GM19239 (cell line): ENCODE results near the gene LIPC.

Source experiments
- DNase-seq: peaks from one replicate; pipeline ENCODE4 v3.0.0; 2011; ENCODE audit warnings: low spot score; ENCODE audit not compliant: insufficient read length
- FAIRE-seq: peaks from 2 replicates; lab custom pipeline; 2011; peaks lifted over from hg19 to GRCh38; lab: Jason Lieb, UNC

The LIPC gene

GRCh38 chr15:58432401-58432800, 610 bp downstream of the LIPC start:
- DNase-seq (no peak), FAIRE-seq (no peak)

DNA sequence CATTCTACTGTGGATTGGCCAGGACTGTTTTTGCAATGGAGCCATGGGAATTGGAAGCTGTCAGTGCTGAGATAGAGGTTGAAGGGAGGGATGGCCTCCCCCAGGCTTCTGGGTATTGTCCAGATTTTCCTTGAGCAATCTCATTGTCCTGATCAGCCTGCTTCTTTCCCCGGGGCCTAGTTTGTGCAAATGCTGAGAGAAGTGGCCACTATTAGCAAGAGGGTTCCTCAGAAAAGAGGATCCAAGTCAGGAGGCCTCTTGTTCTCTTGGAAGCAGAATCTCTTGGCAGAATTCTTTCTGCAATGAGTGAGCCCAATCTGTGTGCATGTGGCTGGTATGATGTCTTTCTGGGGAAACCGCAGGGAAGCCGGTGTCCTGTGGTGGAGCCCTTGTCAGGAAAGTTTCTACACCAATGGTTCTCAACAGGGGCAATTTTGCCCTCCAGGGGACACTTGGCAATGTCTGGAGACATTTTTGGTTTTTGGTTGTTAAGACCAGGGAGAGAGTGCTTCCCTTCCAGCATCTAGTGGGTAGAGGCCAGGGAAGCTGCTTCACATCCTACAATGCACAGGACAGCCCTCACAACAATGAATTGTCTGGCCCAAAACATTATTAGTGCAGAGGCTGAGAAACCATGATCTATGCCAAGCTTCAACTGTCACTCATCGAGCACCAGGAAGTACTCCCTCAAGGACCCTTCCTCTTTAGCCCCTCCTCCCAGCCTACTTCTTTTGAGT, 2.0 kb downstream of the LIPC start:
- no peak for FAIRE-seq
- DNase-seq: no peak

- no peak for DNase-seq
- no peak for FAIRE-seq
These were observed 2.6 kb downstream of the LIPC start for GRCh38 chr15:58434334-58434875.

GRCh38 chr15:58436552-58436951, 4.8 kb downstream of the LIPC start:
- no peak for DNase-seq
- no peak for FAIRE-seq

GRCh38 chr15:58437531-58438105, 5.8 kb downstream of the LIPC start:
- no peak for DNase-seq
- no peak for FAIRE-seq

DNA sequence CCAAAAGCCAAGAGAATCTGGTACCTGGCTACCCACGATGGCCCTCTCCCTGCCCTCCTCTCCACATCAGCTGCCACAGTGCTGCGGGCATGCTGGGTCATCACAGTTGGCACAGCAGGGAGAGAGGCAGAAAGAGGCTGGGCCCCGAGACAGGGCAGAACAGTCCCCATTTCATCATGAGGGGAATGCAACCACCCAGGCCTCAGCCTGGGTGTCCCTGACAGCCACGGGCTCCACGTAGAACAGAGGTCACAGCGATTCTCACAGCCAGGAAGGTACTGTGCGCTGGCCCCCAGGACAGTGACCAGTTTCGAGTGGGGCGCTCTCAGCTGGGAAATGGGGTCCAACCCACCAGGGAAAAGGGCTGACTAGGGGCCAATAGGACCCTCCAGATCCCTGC, 6.3 kb downstream of the LIPC start:
- DNase-seq (no peak), FAIRE-seq (no peak)

DNA sequence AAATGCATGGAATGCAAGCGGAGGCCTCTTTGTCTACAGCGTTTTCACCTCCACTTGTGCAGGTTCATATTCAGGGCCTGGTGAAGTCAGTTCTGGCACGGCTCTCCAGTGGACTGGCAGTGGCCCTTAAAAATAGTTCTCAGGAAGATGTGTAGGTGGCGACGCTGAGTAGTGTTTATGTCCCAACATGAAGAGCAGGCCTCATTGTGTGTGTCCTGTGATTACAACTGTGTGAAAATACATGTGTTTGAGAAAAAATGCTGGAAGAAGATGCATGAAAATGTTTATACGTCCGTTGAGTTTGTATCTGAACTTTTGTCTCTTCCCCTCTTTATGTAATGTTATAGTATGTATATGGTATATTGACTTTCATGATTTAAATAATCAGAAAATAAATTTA, 7.2 kb downstream of the LIPC start:
- DNase-seq (no peak), FAIRE-seq (no peak)

GRCh38 chr15:58440158-58440910, 8.5 kb downstream of the LIPC start:
- FAIRE-seq (no peak), DNase-seq (no peak)

DNA sequence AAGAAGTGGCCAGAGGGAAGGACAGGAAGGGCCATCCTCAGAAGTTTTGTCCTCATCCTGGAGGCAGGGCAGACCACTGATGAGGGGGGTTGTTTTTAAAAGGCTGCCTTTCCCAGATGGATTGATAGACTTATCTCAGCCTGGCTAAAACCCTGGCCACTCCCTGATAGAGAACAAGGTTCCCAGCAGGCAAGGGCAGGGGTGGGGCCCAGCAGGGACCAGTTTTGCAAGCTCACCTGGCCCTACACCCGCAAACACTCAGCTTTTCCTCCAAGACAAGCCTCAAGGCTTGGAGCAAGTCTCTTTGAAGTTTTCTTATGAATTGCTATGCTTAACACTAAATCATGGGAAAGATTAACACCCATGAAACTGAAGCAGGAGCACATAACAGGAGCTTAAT, 9.1 kb downstream of the LIPC start:
- FAIRE-seq (no peak), DNase-seq (no peak)

DNA sequence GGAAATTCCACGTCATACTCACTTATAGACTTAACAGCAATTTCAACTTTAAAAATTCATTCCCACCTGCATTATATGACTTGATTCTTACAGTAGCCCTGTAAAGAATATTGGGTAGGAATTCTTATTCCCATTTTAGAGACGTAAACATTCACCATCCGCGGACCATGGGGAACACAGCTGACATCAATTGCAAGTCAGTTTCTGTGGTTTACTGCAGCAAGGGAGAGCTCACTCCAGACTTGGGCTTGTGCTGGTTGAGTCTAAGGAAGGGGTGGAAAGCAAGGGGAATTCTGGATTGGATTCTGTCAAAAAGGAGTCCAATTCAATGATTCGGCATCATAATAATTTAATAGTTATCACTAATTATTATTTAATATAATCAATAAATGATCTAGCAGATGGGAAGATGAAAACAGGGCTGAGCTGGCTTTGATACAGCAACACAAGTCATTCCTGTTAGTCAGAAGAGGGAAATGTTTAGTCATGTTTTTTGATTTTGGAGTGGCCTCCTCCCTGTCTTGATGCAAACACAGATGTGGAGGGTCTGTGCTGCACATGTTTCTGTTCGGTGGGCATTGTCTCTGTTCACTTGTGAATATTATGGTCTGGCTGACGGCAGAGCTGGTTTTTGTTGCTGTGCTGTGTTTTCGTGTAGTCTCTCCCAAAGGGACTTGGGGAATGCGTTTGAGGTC, 9.7 kb downstream of the LIPC start:
- FAIRE-seq: no peak
- DNase-seq: no peak

- FAIRE-seq: no peak
- no peak for DNase-seq
These were observed 10.3 kb downstream of the LIPC start for GRCh38 chr15:58442122-58442521.

DNA sequence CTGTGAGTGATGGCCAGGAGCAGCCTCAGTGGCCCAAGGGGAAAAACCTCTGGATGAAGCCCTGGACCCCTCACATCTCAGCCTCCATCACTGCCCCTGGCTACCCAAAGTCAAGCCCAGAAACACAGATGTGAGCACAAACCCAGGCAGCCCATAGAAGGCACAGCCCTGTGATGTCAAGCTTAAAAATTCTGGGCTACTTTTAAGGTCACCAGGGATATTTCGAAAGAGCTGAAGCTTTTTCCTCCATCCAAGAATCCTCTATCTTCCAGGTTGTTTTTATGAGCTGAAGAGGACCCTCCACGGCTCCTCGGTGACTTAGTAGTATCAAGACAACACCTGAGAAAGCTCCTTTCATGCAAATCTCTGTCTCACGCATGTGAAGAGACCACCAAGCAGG, 11.5 kb downstream of the LIPC start:
- FAIRE-seq (no peak), DNase-seq (no peak)

- FAIRE-seq (no peak), DNase-seq (no peak)
These were observed 12.3 kb downstream of the LIPC start for GRCh38 chr15:58444056-58444455.

DNA sequence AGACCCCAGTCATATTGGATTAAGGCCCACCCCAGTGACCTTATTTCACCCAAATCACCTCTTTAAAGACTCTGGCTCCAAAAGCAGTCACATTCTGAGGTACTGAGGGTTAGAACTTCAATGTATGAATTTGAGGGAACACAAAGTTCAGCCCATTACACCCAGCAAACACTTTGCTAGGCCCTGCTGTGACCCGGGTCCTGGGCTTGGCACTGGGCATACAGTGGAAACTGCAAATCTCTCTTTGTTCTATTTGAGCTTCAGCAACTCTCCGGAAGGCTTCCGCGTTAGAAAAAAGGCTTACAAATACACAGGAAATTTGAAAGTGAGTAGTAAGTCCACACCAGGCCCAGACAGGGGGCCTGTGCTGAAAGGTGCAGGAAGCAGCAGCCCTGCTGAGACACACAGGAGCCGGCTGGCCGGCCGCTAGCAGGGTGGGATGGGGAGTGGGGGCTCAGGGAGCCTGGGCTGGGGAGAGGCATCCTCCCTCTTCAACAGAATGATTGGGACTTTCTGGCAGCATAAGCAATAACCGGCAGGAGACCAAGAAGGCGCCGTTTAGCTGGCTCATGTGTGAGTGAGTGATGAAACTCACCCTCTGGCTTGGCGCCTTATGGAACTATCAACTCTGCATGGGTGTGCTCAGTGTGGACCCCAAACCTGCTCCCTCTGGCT, 13.0 kb downstream of the LIPC start:
- FAIRE-seq (no peak), DNase-seq (no peak)

GRCh38 chr15:58445865-58446264, 14.1 kb downstream of the LIPC start:
- DNase-seq (no peak), FAIRE-seq (no peak)

GRCh38 chr15:58446521-58446920, 14.7 kb downstream of the LIPC start:
- FAIRE-seq (no peak), DNase-seq (no peak)

DNA sequence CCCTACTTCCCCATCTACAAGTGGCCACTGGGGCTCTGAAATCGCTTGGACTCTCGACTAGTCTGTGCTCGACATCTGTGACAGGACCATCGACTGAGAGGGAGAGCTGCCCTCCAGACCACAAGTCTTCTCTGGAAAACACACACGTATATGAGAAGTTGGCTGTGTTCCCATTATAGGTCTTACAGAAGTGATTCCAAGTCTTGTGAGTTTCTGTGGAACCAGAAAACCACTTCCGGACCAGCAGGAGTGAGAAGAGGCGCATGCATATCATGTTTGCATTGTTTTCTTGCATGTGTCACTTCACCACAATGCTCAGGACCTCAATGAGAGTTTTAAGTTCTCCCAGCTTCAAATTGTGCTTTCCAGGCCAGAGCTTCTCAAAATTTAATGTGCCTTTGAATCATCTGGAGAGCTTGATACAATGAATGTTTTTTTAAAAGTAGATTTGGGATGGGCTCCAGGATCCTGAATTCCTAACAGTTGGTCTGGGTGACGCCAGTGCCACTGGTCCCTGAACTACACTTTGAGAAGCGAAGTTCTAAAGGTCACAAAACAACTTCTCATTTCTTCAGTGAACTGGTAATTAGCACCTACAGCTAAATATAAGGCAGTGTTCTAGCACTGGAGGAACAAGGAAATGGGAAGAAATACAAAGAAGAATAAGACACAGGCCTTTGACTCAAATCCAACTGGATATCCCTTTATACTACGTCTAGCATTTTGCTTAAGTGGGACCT, 15.7 kb downstream of the LIPC start:
- FAIRE-seq: no peak

GRCh38 chr15:58448331-58448730, 16.5 kb downstream of the LIPC start:
- FAIRE-seq: no peak
- DNase-seq: no peak

More for the DNA sequence above, 15.7 kb downstream of the LIPC start:
- DNase-seq: no peak

DNA sequence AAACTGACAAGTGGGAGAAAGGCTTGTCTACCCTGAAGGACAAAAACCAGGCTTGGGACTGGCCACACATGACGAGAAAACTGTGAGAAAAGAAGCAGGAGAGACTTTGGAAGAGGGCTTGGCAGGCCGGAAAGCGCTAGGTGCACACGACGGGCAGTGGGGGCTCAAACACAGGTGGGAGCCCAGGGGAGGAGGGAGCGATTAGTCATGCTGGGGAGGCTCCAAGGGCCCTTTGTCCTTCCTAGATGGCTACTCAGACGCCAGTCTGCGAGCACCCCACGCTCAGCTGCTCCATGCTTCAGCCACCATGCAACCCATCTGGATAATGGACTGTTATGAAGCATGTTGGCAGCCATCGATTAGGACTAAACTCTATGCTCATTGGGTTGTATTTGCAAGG, 17.1 kb downstream of the LIPC start:
- DNase-seq (no peak), FAIRE-seq (no peak)
